Stimulated activated CD4-positive, alpha-beta T cell treated with anti-CD3 and anti-CD28 coated beads, Interleukin-4, amount 100 ng/mL, for 4 hours (primary cell): ENCODE measurements around the gene SNX7.

Experiments
- DNase-seq, 2 experiments: peaks; one replicate each; pipeline ENCODE4 v3.0.0-alpha.2; 2020

Gene SNX7

GRCh38 chr1:98661544-98662355, at the start of gene SNX7:
SNX7 (plus strand) TSS chr1:98661721; CDS start chr1:98661732, 11 bp downstream.
- no peak for DNase-seq

GRCh38 chr1:98637316-98637715, 24.2 kb upstream of the SNX7 start:
- DNase-seq = no peak

- DNase-seq = no peak
These were observed 23.3 kb upstream of the SNX7 start for GRCh38 chr1:98638185-98638584.

- DNase-seq = no peak
These were observed 17.0 kb upstream of the SNX7 start for GRCh38 chr1:98644510-98644909.

GRCh38 chr1:98651116-98651632, 10.3 kb upstream of the SNX7 start:
- DNase-seq = no peak

GRCh38 chr1:98653123-98653522, 8.4 kb upstream of the SNX7 start:
- no peak for DNase-seq

GRCh38 chr1:98659879-98660278, 1.6 kb upstream of the SNX7 start:
- no peak for DNase-seq

- DNase-seq = no peak
These were observed 479 bp upstream of the SNX7 start for GRCh38 chr1:98660940-98661543.

- DNase-seq = no peak
These were observed 792 bp downstream of the SNX7 start for GRCh38 chr1:98662356-98662670.

GRCh38 chr1:98668733-98669132, 7.2 kb downstream of the SNX7 start:
- DNase-seq = no peak

GRCh38 chr1:98669355-98670296, 8.1 kb downstream of the SNX7 start:
- no peak for DNase-seq

GRCh38 chr1:98672189-98672588, 10.7 kb downstream of the SNX7 start:
- no peak for DNase-seq

- no peak for DNase-seq
These were observed 12.7 kb downstream of the SNX7 start for GRCh38 chr1:98674075-98674781.

GRCh38 chr1:98675282-98675681, 13.8 kb downstream of the SNX7 start:
- DNase-seq = no peak

- no peak for DNase-seq
These were observed 15.8 kb downstream of the SNX7 start for GRCh38 chr1:98677288-98677687.

GRCh38 chr1:98681812-98682211, 20.3 kb downstream of the SNX7 start:
- DNase-seq = no peak

- DNase-seq = no peak
These were observed 26.7 kb downstream of the SNX7 start for GRCh38 chr1:98688110-98688739.

GRCh38 chr1:98690576-98690975, 29.1 kb downstream of the SNX7 start:
- DNase-seq = no peak

- no peak for DNase-seq
These were observed 31.0 kb downstream of the SNX7 start for GRCh38 chr1:98692482-98692881.

- DNase-seq = no peak
These were observed 31.9 kb downstream of the SNX7 start for GRCh38 chr1:98693385-98693784.

- DNase-seq = no peak
These were observed 34.6 kb downstream of the SNX7 start for GRCh38 chr1:98696077-98696476.

GRCh38 chr1:98697781-98698180, 36.3 kb downstream of the SNX7 start:
- no peak for DNase-seq
